HG03159 (cell line): ENCODE measurements around the gene TFB1M.

Experiments
- ATAC-seq: cut with Tn5 transposase; IDR thresholded peaks from one replicate; pipeline ENCODE4 v1.9.1; 2021; ENCODE audit warnings: mild to moderate bottlenecking, moderate library complexity; ENCODE audit not compliant: unreplicated experiment

The TFB1M gene

DNA sequence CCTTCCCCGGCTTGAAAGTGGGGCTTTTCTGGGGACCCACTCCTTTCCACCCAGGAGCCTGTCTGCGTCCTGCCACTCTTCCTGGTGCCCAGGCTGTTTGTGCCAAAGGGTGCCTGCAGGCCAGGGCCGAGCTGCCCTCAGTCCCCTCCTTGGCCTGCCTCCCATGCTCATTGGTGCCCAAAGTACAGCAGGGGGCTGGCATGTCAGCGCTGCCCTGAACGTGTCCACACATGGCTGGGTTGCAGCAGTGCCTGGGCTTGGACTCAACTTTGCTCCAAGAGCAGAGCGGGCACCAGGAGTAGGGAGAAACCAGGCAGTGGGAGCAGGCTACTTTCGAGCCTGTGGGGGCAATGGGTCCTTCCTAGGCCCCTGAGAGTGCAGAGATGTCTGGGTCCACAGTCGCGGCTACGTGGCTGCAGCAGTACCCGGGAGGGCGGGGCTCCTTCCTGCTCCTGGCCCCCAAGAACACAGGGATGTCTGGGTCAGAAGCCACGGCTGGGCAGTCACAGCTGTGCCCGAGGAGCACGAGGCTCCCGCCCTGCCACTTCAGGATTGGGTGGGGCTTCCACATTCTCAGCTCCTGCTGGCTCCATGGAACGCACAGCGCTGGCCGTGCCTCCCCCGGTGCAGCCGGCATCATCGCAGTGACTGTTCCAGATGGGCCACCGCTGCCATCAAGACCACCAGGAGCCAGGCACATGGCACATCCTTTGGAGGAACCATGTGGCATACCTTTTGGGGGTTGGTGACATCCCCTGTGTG is 100.5 kb downstream of the TFB1M start:
- no peak for ATAC-seq

DNA sequence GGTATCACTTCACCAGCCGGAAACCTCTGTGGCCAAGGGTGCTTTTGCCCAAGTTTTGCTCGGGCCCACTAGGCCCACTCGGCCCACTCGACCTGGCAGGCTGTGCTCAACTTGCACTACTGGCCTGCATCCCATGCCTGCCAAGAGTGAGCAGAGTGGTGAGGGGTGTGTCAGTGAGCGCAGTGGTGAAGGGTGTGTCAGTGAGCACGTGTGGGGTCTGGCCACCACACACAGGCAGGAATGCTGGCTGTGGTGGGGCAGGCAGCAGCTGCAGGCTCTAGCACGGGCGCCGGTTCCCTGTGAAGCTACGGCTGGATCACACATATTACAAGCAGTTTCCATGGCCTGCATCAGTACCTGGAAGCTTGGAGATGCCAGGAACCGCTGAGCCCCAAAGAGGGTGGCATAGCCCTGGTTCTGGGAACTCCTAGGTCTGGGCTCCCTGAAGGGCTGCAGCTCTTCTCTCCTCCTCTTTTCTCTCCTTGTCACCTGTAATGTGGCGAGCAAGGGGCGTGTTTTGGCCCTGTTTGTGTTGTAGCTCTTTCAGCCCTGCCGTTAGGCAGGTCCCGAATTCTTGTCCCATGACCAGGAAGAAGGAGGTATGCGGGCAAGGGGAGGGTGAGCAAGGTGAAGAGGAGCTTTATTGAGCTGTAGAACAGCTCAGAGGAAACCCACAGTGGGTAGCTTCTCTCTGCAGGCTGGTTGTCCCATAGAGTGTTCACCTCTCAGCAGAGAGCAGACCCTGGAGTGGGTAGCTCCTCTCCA is 101.5 kb downstream of the TFB1M start:
- ATAC-seq, result no peak

GRCh38 chr6:155212106-155212505 is 102.2 kb downstream of the TFB1M start:
- no peak for ATAC-seq

GRCh38 chr6:155207223-155207622 is 107.1 kb downstream of the TFB1M start:
- ATAC-seq, result no peak
